ENCODE results near the gene AGO4.

DNA sequence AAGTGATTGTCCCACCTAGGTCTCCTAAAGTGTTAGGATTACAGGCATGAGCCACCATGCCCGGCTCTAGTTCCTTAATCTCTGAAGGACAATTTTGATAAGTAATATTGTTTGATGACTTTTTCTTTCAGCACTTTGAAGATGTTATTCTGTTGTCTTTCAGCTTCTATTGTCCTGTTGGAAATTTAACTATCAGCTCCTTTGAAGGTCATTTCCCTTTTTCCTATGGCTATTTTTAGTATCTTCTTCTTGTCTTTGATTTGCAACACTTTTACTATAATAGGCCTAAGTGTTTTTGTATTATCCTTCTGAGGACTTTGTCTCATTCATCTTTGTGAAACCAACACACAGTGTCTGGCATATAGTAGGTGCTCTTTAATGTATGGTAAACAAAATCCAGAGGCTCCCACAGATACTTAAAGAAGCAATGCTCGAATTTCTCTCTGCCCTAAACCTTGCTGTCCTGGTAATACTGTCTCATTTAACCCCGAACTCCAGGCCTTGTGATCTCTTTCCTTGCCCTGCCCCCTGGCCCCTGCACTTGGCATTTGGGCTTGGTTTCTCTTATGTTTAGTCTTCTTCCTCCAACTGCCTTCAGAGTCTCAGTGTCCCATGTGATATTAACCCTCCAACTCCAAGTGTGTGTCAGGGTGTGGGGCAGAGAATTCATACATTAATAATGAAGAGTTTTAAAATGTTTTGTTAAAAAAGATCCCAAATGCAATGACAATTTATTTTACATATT, 56.2 kb downstream of the AGO4 start:
- TF ChIP-seq, protein P1, sequence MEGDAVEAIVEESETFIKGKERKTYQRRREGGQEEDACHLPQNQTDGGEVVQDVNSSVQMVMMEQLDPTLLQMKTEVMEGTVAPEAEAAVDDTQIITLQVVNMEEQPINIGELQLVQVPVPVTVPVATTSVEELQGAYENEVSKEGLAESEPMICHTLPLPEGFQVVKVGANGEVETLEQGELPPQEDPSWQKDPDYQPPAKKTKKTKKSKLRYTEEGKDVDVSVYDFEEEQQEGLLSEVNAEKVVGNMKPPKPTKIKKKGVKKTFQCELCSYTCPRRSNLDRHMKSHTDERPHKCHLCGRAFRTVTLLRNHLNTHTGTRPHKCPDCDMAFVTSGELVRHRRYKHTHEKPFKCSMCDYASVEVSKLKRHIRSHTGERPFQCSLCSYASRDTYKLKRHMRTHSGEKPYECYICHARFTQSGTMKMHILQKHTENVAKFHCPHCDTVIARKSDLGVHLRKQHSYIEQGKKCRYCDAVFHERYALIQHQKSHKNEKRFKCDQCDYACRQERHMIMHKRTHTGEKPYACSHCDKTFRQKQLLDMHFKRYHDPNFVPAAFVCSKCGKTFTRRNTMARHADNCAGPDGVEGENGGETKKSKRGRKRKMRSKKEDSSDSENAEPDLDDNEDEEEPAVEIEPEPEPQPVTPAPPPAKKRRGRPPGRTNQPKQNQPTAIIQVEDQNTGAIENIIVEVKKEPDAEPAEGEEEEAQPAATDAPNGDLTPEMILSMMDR (IDR thresholded peaks at IDR 0.05; ENCODE audit: low read length), result no peak
- no peak for TF ChIP-seq EZH2 (IDR thresholded peaks at IDR 0.05; ENCODE audit: borderline replicate concordance, low read length)
